ENCODE results near the gene SLC16A11. TPM values are rescaled to one million over a fixed set of nuclear protein-coding genes. Genes with fewer than 3 reads are reported as not detected.

The SLC16A11 gene
- total RNA-seq, 1 donor from 2014 or later, result 3.6 TPM

DNA sequence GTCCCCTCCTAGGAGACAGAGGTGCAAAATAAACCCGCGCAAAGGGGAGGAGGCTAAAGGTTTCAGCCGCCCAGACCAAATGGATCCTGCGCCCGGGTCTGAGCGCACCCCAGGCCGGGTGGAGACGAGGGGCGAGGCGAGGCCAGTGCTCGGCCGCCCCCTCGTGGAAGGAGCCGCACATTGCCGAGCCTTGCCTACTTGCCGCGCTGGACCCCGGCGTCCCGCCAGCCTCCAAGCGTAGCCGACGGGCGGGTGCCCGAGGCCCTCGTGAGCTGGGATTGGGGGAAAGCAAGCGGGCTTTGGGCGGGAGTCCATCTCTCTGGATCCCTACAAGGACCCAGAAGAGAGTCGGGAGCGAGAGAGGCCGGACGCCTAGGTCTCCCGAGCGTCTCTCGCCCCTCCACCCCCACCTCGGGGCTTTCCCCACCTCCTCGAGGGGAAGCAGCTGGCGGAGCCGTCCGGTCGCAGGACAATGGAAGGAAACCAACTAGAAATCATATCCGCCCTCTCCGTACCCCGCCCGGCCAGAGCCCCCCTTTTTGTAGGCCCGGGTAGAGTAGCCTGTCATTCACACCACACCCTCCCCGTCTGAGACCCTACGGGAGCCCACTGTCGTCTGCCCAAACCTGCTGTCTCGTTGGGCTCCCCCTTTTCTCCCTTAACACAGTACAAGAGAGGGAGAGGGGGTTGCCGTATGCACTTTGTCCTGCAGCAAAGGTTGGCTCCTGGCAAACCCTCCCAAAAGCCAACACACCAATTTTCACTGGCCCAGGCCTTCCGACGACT, 21.7 kb downstream of the SLC16A11 start:
- peak; percentile 63 for TF ChIP-seq CTCF (IDR thresholded peaks at IDR 0.05)
- ChIA-PET CTCF (interaction anchor here (0.7 to 3.9 kb wide), 12 partner anchors 11 to 179 kb away, joined by 3 to 48 read pairs (median 6); no protein-coding TSS in a partner anchor), POLR2A (interaction anchor here (0.6 to 7.4 kb wide), 13 partner anchors 9 to 1151 kb away, joined by 3 to 112 read pairs (median 5); partner anchors contain the start of genes RNASEK, SLC16A13 and TP53)
- H3K9me3 Mint-ChIP-seq, result no peaks in the 10 kb centered on the region
- H3K36me3 Mint-ChIP-seq (ENCODE audit: low read depth), result peaks cover 8% of the 10 kb centered on the region
- intact Hi-C loops (cut with micrococcal nuclease), result loop anchor here (1.0 kb wide), 6 partner anchors 8 to 179 kb away; a partner anchor contains a TSS
- H3K4me1 Mint-ChIP-seq, result peaks cover 27% of the 10 kb centered on the region
- DNase-seq, result peak; percentile 87
- ATAC-seq (ENCODE audit: low read depth), result peak; percentile 77
- H3K27ac Mint-ChIP-seq, result peak overlapping the region; percentile 85
- peak overlapping the region; percentile 82 for H3K4me3 Mint-ChIP-seq
- H3K27me3 Mint-ChIP-seq, result no peaks in the 10 kb centered on the region

GRCh38 chr17:7020894-7021664, 22.8 kb downstream of the SLC16A11 start:
- H3K27ac Mint-ChIP-seq, result peak overlapping the region; percentile 72
- peaks cover 17% of the 10 kb centered on the region for H3K36me3 Mint-ChIP-seq (ENCODE audit: low read depth)
- H3K4me3 Mint-ChIP-seq, result peak overlapping the region; percentile 82
- CTCF ChIA-PET, result interaction anchor here (0.7 to 3.9 kb wide), 10 partner anchors 14 to 178 kb away, joined by 3 to 48 read pairs (median 11); no protein-coding TSS in a partner anchor
- POLR2A ChIA-PET, result interaction anchor here (1.0 to 7.4 kb wide), 8 partner anchors 8 to 110 kb away, joined by 3 to 112 read pairs (median 6); partner anchors contain the start of genes RNASEK and SLC16A13
- H3K27me3 Mint-ChIP-seq, result no peaks in the 10 kb centered on the region
- DNase-seq, result no peak
- peaks cover 30% of the 10 kb centered on the region for H3K4me1 Mint-ChIP-seq
- intact Hi-C loops (cut with micrococcal nuclease), result no loop called here
- H3K9me3 Mint-ChIP-seq, result no peaks in the 10 kb centered on the region
- no peak for TF ChIP-seq CTCF (IDR thresholded peaks at IDR 0.05)
- ATAC-seq (ENCODE audit: low read depth), result no peak

DNA sequence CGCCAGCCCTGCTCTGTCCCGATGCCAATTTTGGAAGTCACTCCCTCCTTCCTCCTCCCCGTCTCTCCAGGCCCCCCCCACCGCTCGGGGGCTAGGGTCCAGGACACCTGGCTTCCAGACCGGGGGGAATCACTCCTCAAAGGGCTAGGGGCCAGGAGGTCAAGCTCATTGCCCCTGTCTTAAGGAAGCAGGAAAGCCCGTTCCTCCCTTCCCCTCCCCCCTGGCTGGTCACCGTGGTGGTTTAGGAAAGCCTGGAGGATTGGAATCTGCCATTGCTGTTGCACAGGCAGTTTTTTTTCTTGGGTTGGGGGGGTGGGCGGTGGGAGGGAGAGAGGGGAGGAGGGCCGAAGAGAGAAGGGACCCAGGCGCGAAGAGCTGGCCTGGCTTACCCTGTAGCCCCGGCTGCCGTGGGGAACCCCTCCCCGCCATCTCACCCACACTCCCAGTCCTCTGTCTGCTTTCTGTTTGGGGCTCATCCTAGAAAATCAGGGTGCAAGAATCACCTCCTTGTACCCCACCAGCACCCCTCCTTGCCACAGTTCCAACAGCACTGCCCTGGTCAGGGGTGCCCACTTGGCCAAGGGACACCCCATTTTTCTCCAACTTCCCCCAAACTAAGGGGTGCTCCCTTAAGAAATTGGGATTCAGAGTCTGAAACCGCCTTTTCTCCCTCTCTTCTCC, 23.9 kb downstream of the SLC16A11 start:
- no peaks in the 10 kb centered on the region for H3K9me3 Mint-ChIP-seq
- ATAC-seq (ENCODE audit: low read depth) (no peak), DNase-seq (no peak)
- TF ChIP-seq CTCF (IDR thresholded peaks at IDR 0.05), result no peak
- H3K27ac Mint-ChIP-seq, result peak overlapping the region; percentile 66
- ChIA-PET POLR2A (interaction anchor here (0.6 to 7.4 kb wide), 2 partner anchors 16 to 109 kb away, joined by 5 to 112 read pairs; partner anchors contain the start of gene SLC16A13), CTCF (interaction anchor here (1.4 to 3.9 kb wide), 5 partner anchors 16 to 177 kb away, joined by 3 to 48 read pairs (median 23); no protein-coding TSS in a partner anchor)
- no peaks in the 10 kb centered on the region for H3K27me3 Mint-ChIP-seq
- peaks cover 26% of the 10 kb centered on the region for H3K36me3 Mint-ChIP-seq (ENCODE audit: low read depth)
- intact Hi-C loops (cut with micrococcal nuclease), result loop anchor here (10.0 kb wide), 1 partner anchor 1365 kb away; the partner anchor contains the start of gene RPL26
- peaks cover 41% of the 10 kb centered on the region for H3K4me1 Mint-ChIP-seq
- no peak overlapping the region for H3K4me3 Mint-ChIP-seq

- DNase-seq (no peak), ATAC-seq (ENCODE audit: low read depth) (no peak)
- ChIA-PET CTCF (interaction anchor here (1.4 kb wide), 1 partner anchor 105 kb away, joined by 3 read pairs; no protein-coding TSS in a partner anchor), POLR2A (interaction anchor here (0.6 to 7.4 kb wide), 2 partner anchors 17 to 109 kb away, joined by 5 to 112 read pairs; partner anchors contain the start of gene SLC16A13)
- H3K27ac Mint-ChIP-seq, result no peak overlapping the region
- no peaks in the 10 kb centered on the region for H3K27me3 Mint-ChIP-seq
- peaks cover 28% of the 10 kb centered on the region for H3K36me3 Mint-ChIP-seq (ENCODE audit: low read depth)
- no peak overlapping the region for H3K4me3 Mint-ChIP-seq
- H3K4me1 Mint-ChIP-seq, result peaks cover 43% of the 10 kb centered on the region
- H3K9me3 Mint-ChIP-seq, result no peaks in the 10 kb centered on the region
- intact Hi-C loops (cut with micrococcal nuclease), result loop anchor here (10.0 kb wide), 1 partner anchor 1365 kb away; the partner anchor contains the start of gene RPL26
- no peak for TF ChIP-seq CTCF (IDR thresholded peaks at IDR 0.05)
Measured at GRCh38 chr17:7019367-7019766, 24.5 kb downstream of the SLC16A11 start.
